Panc1 (cell line): ENCODE measurements around the gene CCDC124. TPM values are rescaled to one million over a fixed set of nuclear protein-coding genes. Genes with fewer than 3 reads are reported as not detected.
"Not testable (repeated sequence)": the region's sequence is repeated elsewhere in the genome, so short reads cannot be mapped to it uniquely, and the experiment has no call there.

Experiments
- ATAC-seq: fragments of 200-7000 bp; cut with Tn5 transposase; 2 replicates; pipeline ENCODE4 v1.9.1; 2020; ENCODE audit warnings: mild to moderate bottlenecking, moderate library complexity
- BruUV-seq: library from RNA; stranded (reverse); fragments of 400-500 nt; replicated peaks from 2 replicates; lab custom pipeline; 2021; lab: Mats Ljungman, UMichigan
- CTCF ChIA-PET: fragments of 300-600 bp; sonication (Branson Sonifier 250); formaldehyde crosslinking; loops from one replicate; lab custom pipeline; 2022; ENCODE audit warnings: antibody characterized with exemption; lab: Charles Lee
- POLR2A ChIA-PET: fragments of 300-600 bp; sonication (Branson Sonifier 250); formaldehyde crosslinking; loops from one replicate; lab custom pipeline; 2022; ENCODE audit warnings: antibody characterized with exemption; lab: Charles Lee
- DNase-seq: peaks from one replicate; pipeline ENCODE4 v3.0.0-alpha.2; 2010; ENCODE audit warnings: low read depth, low spot score
- H3K27ac ChIP-seq: 2 replicates; pipeline ENCODE4 v1.5.1; 2011; ENCODE audit warnings: mild to moderate bottlenecking, low read length, inconsistent platforms
- H3K27me3 ChIP-seq: fragments of 200-500 bp; sonication (Bioruptor generic); 2 replicates; pipeline ENCODE4 v1.6.0; 2014; ENCODE audit warnings: low read length, inconsistent platforms; ENCODE audit not compliant: control insufficient read depth, insufficient read depth
- H3K36me3 ChIP-seq: fragments of 200-500 bp; sonication (Bioruptor generic); 2 replicates; pipeline ENCODE4 v1.5.1; 2014; ENCODE audit warnings: inconsistent platforms, mild to moderate bottlenecking, low read length, moderate library complexity; ENCODE audit not compliant: control insufficient read depth, insufficient read depth
- H3K4me1 ChIP-seq: 2 replicates; pipeline ENCODE4 v1.5.1; 2011; ENCODE audit warnings: inconsistent platforms, mild to moderate bottlenecking, low read length, moderate library complexity; ENCODE audit not compliant: control insufficient read depth, insufficient read depth
- H3K4me3 ChIP-seq, 2 experiments: 2 replicates each; pipeline ENCODE4 v1.5.1; 2011 to 2012; ENCODE audit warnings: low read depth in 2 of 2, low read length in 2 of 2, mild to moderate bottlenecking in 2 of 2, inconsistent platforms in 1 of 2, moderate library complexity in 1 of 2
- H3K9me3 ChIP-seq: fragments of 200-500 bp; sonication (Bioruptor generic); 2 replicates; pipeline ENCODE4 v1.5.1; 2014; ENCODE audit warnings: low read depth, mild to moderate bottlenecking, inconsistent platforms, low read length, moderate library complexity; ENCODE audit not compliant: control insufficient read depth, insufficient read depth
- POLR2AphosphoS5 ChIP-seq: IDR thresholded peaks from 2 replicates; pipeline ENCODE4 v1.6.1; 2012; ENCODE audit warnings: mild to moderate bottlenecking, low read depth, low read length, moderate library complexity
- SIN3A ChIP-seq: IDR thresholded peaks from 2 replicates; pipeline ENCODE4 v1.6.1; 2012; ENCODE audit warnings: low read depth, mild to moderate bottlenecking, low read length, moderate library complexity, borderline replicate concordance; ENCODE audit not compliant: insufficient read depth
- TCF7L2 ChIP-seq: IDR thresholded peaks from 2 replicates; pipeline ENCODE4 v1.6.1; 2011; ENCODE audit warnings: mild to moderate bottlenecking, low read depth, low read length, inconsistent platforms
- in situ Hi-C: cut with HindIII; loops from 2 replicates; pipeline ENCODE4 v1.10.0; 2016; ENCODE audit warnings: low sequenced_read_pairs, low pct_unique_long_range_greater_than_20kb
- intact Hi-C: fragments of 100-400 bp; cut with micrococcal nuclease; formaldehyde crosslinking; loops from one replicate; pipeline ENCODE4 v1.10.0; 2022; ENCODE audit not compliant: unreplicated experiment
- total RNA-seq: library from RNA; stranded (reverse); gene quantifications from one replicate; pipeline ENCODE4 v1.2.1, GENCODE V29; 2021; ENCODE audit not compliant: unreplicated experiment
- TF ChIP-seq, protein P1 (sequence below), 2 experiments: IDR thresholded peaks; 2 replicates each; pipeline ENCODE4 v1.6.1; 2011 to 2012; ENCODE audit warnings: low read depth in 2 of 2, control low read depth in 1 of 2, low read length in 1 of 2, mild to moderate bottlenecking in 1 of 2, moderate library complexity in 1 of 2; ENCODE audit not compliant: insufficient read depth in 1 of 2

Gene CCDC124
- total RNA-seq, 1 experiment from 2014 or later: 110 TPM

DNA sequence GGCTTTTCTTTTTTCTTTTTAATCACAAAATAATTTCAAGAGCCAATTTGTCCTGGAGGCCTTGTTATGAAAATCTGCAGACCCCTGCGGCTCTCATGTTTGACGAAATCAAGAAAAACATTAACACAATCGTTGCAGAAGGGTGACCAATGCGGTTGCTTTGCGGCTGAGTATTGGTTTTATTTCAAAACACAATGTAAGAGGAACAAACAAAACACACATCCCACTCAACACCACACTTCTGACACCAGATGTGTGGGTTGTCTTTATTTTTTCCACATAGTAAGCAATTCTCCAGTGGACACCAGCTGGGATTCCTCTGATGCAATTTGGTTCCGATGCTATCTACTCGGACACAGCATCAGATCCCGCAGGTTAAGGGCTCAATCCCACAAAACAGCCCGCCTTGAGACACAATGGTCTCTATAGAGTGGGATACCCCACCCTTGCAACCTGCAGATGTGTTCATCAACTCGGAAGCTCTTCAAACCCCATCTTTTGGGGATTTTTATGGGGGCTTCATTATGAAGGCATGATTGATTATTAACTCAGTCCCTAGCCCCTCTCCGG lies 21.9 kb upstream of the CCDC124 start:
- Histone ChIP-seq H3K9me3 (no peaks in the 10 kb centered on the region), H3K27me3 (no peaks in the 10 kb centered on the region), H3K27ac (no peak overlapping the region; the same call in 1 of the 2 replicates), H3K4me1 (peaks cover 4% of the 10 kb centered on the region; the same call in 1 of the 2 replicates), H3K36me3 (no peaks in the 10 kb centered on the region), H3K4me3 (no peak overlapping the region)
- no peak for TF ChIP-seq TCF7L2
- no peak for TF ChIP-seq SIN3A
- no peak for TF ChIP-seq POLR2AphosphoS5
- ChIA-PET POLR2A (no interaction called here), CTCF (no interaction called here)
- ATAC-seq: no peak
- BruUV-seq: no TSS peak
- intact Hi-C loops: no loop called here
- in situ Hi-C loops: no loop called here
- no peak for DNase-seq

DNA sequence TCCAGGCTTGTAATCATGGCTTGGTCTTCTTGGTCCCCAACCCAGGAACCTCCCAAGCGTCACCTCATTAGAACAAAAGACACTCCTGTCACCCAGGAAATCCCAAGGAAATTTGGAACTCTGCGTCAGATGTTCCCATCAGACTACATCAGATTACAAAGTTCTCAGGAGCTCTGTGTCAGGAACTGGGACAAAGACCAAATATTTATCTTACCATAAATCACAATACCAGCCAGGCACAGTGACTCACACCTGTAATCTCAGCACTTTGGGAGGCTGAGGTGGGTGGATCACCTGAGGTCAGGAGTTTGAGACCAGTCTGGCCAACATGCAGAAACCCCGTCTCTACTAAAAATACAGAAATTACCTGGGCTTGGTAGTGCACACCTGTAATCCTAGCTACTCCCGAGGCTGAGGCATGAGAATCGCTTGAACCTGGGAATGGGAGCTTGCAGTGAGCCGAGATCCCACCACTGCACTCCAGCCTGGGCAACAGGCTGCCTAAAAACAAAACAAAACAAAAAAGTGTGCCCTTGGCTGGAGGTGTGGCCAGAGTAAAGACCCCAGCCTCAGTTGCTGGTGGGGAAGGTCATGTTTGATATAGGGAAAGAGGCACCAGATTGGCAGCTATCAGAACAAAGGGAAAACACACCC lies 16.7 kb upstream of the CCDC124 start:
- no TSS peak for BruUV-seq
- DNase-seq (no peak), ATAC-seq (0 out of 2 replicates have a peak, but pooled peaks have one; percentile 12)
- in situ Hi-C loops (no loop called here), intact Hi-C loops (no loop called here)
- H3K27me3 ChIP-seq: no peaks in the 10 kb centered on the region
- no peak overlapping the region for H3K27ac ChIP-seq
- H3K9me3 ChIP-seq: no peaks in the 10 kb centered on the region
- no peaks in the 10 kb centered on the region for H3K4me1 ChIP-seq
- TF ChIP-seq SIN3A: no peak
- TF ChIP-seq, protein P1, sequence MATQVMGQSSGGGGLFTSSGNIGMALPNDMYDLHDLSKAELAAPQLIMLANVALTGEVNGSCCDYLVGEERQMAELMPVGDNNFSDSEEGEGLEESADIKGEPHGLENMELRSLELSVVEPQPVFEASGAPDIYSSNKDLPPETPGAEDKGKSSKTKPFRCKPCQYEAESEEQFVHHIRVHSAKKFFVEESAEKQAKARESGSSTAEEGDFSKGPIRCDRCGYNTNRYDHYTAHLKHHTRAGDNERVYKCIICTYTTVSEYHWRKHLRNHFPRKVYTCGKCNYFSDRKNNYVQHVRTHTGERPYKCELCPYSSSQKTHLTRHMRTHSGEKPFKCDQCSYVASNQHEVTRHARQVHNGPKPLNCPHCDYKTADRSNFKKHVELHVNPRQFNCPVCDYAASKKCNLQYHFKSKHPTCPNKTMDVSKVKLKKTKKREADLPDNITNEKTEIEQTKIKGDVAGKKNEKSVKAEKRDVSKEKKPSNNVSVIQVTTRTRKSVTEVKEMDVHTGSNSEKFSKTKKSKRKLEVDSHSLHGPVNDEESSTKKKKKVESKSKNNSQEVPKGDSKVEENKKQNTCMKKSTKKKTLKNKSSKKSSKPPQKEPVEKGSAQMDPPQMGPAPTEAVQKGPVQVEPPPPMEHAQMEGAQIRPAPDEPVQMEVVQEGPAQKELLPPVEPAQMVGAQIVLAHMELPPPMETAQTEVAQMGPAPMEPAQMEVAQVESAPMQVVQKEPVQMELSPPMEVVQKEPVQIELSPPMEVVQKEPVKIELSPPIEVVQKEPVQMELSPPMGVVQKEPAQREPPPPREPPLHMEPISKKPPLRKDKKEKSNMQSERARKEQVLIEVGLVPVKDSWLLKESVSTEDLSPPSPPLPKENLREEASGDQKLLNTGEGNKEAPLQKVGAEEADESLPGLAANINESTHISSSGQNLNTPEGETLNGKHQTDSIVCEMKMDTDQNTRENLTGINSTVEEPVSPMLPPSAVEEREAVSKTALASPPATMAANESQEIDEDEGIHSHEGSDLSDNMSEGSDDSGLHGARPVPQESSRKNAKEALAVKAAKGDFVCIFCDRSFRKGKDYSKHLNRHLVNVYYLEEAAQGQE (IDR thresholded peaks at IDR 0.05; ENCODE audit: insufficient read depth in 1 of 2, low read depth in 2 of 2, low read length in 1 of 2): no peak
- no peak for TF ChIP-seq POLR2AphosphoS5
- no peak for TF ChIP-seq TCF7L2
- H3K4me3 ChIP-seq: no peak overlapping the region
- ChIA-PET POLR2A (interaction anchor here (0.6 kb wide), 2 partner anchors 40 to 113 kb away, joined by 6 to 15 read pairs; no protein-coding TSS in a partner anchor), CTCF (no interaction called here)
- H3K36me3 ChIP-seq: no peaks in the 10 kb centered on the region

DNA sequence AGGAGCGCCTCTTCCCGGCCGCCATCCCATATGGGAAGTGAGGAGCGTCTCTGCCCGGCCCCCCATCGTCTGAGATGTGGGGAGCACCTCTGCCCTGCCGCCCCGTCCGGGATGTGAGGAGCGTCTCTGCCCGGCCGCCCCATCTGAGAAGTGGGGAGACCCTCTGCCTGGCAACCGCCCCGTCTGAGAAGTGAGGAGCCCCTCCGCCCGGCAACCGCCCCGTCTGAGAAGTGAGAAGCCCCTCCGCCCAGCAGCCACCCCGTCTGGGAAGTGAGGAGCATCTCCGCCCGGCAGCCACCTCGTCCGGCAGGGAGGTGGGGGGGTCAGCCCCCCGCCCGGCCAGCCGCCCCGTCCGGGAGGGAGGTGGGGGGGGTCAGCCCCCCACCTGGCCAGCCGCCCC lies 14.7 kb upstream of the CCDC124 start:
- DNase-seq, H3K27me3 ChIP-seq, H3K36me3 ChIP-seq, H3K27ac ChIP-seq, ATAC-seq, H3K4me3 ChIP-seq, H3K4me1 ChIP-seq, intact Hi-C loops, BruUV-seq, POLR2A ChIA-PET, in situ Hi-C loops, H3K9me3 ChIP-seq, CTCF ChIA-PET: not testable (repeated sequence)

DNA sequence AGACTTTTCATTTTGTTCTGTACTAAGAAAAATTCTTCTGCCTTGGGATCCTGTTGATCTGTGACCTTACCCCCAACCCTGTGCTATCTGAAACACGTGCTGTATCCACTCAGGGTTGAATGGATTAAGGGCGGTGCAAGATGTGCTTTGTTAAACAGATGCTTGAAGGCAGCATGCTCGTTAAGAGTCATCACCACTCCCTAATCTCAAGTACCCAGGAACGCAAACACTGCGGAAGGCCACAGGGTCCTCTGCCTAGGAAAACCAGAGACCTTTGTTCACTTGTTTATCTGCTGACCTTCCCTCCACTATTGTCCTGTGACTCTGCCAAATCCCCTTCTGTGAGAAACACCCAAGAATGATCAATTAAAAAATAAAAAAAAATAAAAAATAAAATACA lies 13.7 kb upstream of the CCDC124 start:
- CTCF ChIA-PET, H3K27me3 ChIP-seq, POLR2A ChIA-PET, H3K36me3 ChIP-seq, in situ Hi-C loops, H3K4me1 ChIP-seq, BruUV-seq, H3K9me3 ChIP-seq, H3K27ac ChIP-seq, H3K4me3 ChIP-seq, intact Hi-C loops, ATAC-seq, DNase-seq: not testable (repeated sequence)
